Stimulated activated CD8-positive, alpha-beta memory T cell treated with anti-CD3 and anti-CD28 coated beads, Interleukin-4, amount 100 ng/mL, for 4 hours (primary cell): ENCODE results near the gene TAS1R2.

Experiments
- DNase-seq, 2 donors: peaks; one replicate each; pipeline ENCODE4 v3.0.0-alpha.2; 2020; ENCODE audit warnings: low read depth in 2 of 2, low spot score in 1 of 2

The TAS1R2 gene

DNA sequence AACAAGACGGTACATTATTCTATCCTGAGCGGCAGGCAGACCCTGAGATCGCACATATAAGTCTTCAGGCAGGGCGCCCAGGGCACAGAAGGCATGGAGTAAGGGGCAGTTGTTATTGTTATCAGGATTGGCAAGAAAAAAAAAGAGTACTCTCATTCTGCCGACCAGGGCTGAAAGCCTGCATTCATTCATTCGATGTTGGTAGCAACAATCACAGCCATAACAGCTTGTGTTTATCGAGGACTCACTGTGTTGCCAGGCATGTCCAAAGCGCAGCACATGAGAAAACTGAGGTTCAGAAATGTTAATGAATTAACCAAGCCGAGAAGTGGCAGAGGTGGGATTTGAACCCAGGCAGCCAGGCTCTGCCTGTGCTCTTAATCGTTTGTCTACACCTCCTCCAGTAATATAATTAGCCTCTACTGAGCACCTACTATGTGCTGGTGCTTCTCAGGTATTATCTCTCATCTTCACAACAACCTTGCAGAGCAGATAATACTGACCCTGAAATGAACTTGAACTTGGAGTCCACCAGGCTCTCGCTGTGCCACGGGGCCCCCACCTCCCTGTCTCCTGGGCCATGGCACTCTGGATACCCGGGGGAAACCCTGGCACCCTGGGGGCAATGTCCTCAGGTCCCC is 56.2 kb downstream of the TAS1R2 start:
- DNase-seq: no peak

- no peak for DNase-seq
Observed at GRCh38 chr1:18802231-18802630, 57.2 kb downstream of the TAS1R2 start.

DNA sequence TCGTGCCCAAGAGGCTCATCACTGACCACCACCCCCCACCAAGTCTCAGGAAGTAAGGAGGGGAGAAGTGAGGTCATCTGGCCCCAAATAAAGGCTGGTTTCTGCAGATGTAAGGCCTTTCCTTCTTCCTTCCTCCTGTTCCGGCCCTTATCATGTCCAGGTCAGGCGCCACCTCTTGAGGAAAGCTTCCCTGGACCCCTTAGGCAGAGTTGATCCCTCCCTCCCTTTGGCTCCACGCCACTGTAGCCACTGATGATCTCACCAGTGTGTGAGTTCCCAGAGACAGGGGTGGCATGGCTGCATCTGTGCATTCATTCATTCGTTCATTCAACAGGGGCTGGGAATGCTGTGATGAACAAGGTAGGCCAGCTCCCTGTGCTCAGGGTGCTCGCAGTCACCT is 59.2 kb downstream of the TAS1R2 start:
- DNase-seq: no peak

DNA sequence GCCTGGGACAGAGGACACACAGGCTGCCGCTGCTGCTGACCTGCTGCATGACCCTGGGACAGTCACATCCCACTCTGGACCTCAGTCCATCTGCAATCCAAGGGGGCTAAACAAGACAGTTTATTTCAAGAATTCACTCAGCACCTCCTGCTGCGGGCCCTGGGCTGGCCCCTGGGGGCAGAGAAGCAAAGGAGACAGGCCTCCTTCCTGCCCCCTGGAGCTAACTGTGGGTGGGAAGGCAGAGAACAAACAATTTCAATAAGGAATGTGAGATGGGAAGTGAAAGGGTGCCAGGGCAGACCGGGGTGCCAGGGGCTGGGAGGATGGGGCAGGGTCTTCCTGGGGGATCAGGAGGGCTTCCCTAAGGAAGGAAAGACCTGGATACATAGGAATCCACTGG is 60.0 kb downstream of the TAS1R2 start:
- DNase-seq: no peak

DNA sequence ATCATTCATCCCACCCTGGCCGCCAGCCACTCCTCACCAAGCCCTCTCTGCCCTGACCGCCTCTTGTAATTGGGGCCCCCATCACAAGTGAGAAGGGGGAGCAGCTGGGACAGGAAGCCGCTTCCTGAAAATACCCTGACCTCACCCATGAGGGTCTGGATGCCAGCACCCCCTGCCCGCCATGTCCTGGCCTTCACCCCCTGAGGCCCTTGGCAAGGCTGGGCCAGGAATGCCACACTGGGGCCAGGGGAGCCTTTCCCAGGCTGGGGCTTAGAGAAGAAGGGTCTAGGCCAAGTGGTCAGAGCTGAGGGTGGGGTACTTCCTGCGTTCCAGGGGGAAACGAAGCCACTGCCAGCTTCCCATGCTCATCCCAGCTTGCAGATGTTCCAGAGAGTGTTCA is 60.5 kb downstream of the TAS1R2 start:
- DNase-seq: no peak

GRCh38 chr1:18798533-18798932 is 60.9 kb downstream of the TAS1R2 start:
- DNase-seq: no peak

GRCh38 chr1:18796950-18797349 is 62.5 kb downstream of the TAS1R2 start:
- DNase-seq: no peak

DNA sequence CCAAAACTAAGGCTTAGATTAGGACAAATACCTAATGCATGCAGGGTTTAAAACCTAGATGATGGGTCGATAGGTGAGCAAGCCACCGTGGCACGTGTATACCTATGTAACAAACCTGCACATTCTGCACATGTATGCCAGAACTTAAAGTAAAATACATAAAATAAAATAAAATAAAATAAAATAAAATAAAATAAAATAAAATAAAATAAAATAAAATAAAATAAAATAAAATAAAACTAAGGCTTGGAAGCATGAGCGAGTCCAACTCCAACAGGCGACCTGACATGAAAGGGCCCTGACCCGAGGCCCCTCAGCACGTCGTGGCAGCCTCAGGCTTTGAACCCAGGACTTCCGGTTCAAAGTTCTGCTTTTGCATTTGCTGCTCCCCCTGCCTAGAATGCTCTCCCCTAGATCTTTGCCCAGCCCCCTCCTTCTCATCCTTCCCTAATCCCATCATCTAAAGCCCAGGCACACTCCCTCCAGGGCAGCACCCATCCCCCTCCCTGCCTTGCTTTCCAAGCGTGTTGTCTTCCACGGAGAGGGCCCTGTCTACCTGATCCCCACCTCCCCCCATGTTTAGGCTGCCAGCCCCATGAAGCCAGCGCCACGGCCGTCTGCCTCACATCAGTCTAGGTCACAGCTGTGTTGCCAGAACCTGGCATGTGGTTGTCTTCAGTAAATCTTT is 64.3 kb downstream of the TAS1R2 start:
- DNase-seq: no peak

DNA sequence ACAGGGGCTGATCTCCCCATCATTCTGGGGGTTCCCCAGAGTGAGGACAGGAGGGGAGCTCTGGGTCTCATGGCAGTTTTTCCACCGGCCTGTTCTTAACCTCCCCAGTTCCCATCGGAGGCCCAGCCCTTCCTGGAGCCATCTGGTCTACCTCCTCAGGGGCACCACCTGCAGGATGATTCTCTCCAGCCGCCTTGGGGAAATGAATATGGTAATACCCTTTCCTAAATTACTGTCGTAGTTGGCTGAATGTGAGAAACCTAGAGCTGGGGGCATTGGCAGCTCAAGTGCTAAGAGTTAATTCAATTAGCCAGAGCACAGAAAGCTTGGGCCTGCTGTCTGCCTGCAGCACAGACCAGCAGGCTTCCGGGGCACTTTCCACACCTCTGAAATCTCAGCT is 64.9 kb downstream of the TAS1R2 start:
- DNase-seq: no peak

DNA sequence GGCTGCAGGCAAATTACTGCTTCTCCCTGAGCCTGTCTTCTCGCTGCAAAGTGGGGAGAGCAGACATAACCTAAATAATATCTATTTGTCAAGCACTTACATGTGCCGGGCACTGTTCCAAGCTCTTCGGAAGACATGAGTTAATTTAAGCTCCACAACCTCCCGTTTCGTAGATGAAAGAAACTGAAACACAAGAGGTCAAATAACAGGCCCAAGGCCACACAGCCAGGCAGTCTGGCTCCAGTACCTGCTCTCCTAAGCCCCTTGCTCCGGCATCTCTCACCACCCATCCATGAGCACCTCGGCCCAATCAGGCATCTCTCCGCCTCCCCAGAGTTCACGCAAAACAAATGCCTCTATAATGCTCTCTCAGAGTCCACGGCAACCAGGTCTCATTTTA is 65.4 kb downstream of the TAS1R2 start:
- no peak for DNase-seq

DNA sequence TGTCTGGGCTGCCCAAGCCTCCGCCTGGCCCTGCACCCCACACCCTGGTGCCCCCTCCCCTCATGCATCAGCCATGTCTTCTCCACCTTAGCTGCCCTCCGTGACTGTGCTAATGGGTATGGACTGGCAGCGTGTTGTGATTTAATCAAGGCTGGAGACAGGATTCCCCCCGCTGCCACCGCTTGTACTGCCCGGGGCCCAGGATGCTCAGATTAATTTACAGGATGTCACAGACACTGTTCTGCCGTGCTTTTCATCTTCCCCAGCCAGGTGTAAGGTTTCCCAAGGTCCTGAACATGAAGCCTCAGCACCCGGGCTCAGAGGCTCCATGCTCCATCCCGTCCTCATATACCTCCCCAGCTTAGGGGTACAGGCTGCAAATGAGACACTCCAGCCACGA is 66.3 kb downstream of the TAS1R2 start:
- DNase-seq: no peak

DNA sequence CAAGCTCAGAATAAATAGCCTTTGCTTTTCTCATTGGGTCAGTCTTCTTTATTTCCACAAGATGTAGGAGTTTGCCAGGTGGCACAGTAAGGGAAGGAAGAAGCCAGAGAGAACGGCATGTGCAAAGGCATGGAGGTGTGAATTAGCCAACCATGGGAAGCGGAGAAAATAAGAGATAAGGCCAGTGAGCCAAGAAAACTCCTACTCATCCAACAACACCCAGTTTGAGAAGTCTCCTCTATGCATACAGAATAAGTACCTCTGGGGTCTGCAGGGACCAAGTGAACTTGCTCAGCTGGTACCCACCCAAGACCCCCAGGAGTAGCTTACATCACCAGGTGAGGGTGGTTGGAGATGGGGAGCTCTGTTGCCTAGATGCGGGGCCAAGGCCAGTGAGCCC is 66.7 kb downstream of the TAS1R2 start:
- DNase-seq: no peak
